ENCODE data around the gene KCTD16.

Gene KCTD16

GRCh38 chr5:144295284-144295683 lies 124.6 kb downstream of the KCTD16 start:
- DNase-seq: no peak

- DNase-seq: no peak
Observed at GRCh38 chr5:144297081-144297480, 126.4 kb downstream of the KCTD16 start.

- DNase-seq: no peak
Observed at GRCh38 chr5:144298658-144299057, 128.0 kb downstream of the KCTD16 start.

- no peak for DNase-seq
Observed at GRCh38 chr5:144304688-144305087, 134.0 kb downstream of the KCTD16 start.

- DNase-seq: no peak
Observed at GRCh38 chr5:144307736-144308135, 137.1 kb downstream of the KCTD16 start.

GRCh38 chr5:144308174-144308573 lies 137.5 kb downstream of the KCTD16 start:
- no peak for DNase-seq

- DNase-seq: no peak
Observed at GRCh38 chr5:144308906-144309670, 138.4 kb downstream of the KCTD16 start.

- DNase-seq: no peak
Observed at GRCh38 chr5:144310621-144311020, 139.9 kb downstream of the KCTD16 start.

- DNase-seq: no peak
Observed at GRCh38 chr5:144313147-144313726, 142.6 kb downstream of the KCTD16 start.

GRCh38 chr5:144315026-144315425 lies 144.4 kb downstream of the KCTD16 start:
- no peak for DNase-seq

- no peak for DNase-seq
Observed at GRCh38 chr5:144315994-144316634, 145.4 kb downstream of the KCTD16 start.

GRCh38 chr5:144318011-144318410 lies 147.3 kb downstream of the KCTD16 start:
- no peak for DNase-seq

- DNase-seq: no peak
Observed at GRCh38 chr5:144318460-144318859, 147.8 kb downstream of the KCTD16 start.

GRCh38 chr5:144323181-144323580 lies 152.5 kb downstream of the KCTD16 start:
- DNase-seq: no peak

GRCh38 chr5:144325532-144325931 lies 154.9 kb downstream of the KCTD16 start:
- DNase-seq: no peak

- DNase-seq: no peak
Observed at GRCh38 chr5:144328494-144328893, 157.8 kb downstream of the KCTD16 start.

- DNase-seq: no peak
Observed at GRCh38 chr5:144328980-144329379, 158.3 kb downstream of the KCTD16 start.

- DNase-seq: no peak
Observed at GRCh38 chr5:144329681-144330080, 159.0 kb downstream of the KCTD16 start.

- DNase-seq: no peak
Observed at GRCh38 chr5:144331361-144331760, 160.7 kb downstream of the KCTD16 start.

- no peak for DNase-seq
Observed at GRCh38 chr5:144332265-144332664, 161.6 kb downstream of the KCTD16 start.

GRCh38 chr5:144333336-144333920 lies 162.8 kb downstream of the KCTD16 start:
- DNase-seq: no peak

- DNase-seq: no peak
Observed at GRCh38 chr5:144335561-144335960, 164.9 kb downstream of the KCTD16 start.

- no peak for DNase-seq
Observed at GRCh38 chr5:144336191-144336961, 165.7 kb downstream of the KCTD16 start.
